K562 (cell line): ENCODE measurements around the gene SPEG. TPM values are rescaled to one million over a fixed set of nuclear protein-coding genes. Genes with fewer than 3 reads are reported as not detected.

Source experiments
- ARNT ChIP-seq, 2 experiments: fragments of 450-650 bp; IDR thresholded peaks; 2 replicates each; pipeline ENCODE4 v1.6.1; 2016; ENCODE audit warnings: mild to moderate bottlenecking in 1 of 2
- BACH1 ChIP-seq: fragments of 200-800 bp; sonication (Bioruptor generic); IDR thresholded peaks from 2 replicates; pipeline ENCODE4 v1.6.1; 2016; ENCODE audit warnings: missing genetic modification characterization, missing compliant biosample characterization
- FOXJ3 ChIP-seq: sonication (generic); formaldehyde crosslinking; IDR thresholded peaks from 2 replicates; pipeline ENCODE4 v1.4.0; 2020; ENCODE audit warnings: mild to moderate bottlenecking, missing genetic modification reagents
- GATA2 ChIP-seq: sonication (generic); formaldehyde crosslinking; IDR thresholded peaks from 2 replicates; pipeline ENCODE4 v1.4.0; 2020; ENCODE audit warnings: mild to moderate bottlenecking, missing genetic modification reagents
- HINFP ChIP-seq: fragments of 450-650 bp; conservative IDR thresholded peaks from 2 replicates; pipeline ENCODE4 v1.6.1; 2016; ENCODE audit warnings: missing genetic modification characterization, low read depth, mild to moderate bottlenecking, control low read depth, missing compliant biosample characterization
- RBM22 ChIP-seq: fragments of 200-400 bp; formaldehyde crosslinking; IDR thresholded peaks from 2 replicates; pipeline ENCODE4 v1.6.1; 2018; ENCODE audit warnings: low read length, low read depth; ENCODE audit not compliant: poor library complexity, severe bottlenecking
- polyA plus RNA-seq, 8 experiments: library from polyadenylated mRNA; depleted of rRNA in 4 of 8; stranded (reverse) in 5 of 8; unstranded in 3 of 8; fragments of >200 nt; fragmentation: Nextera tagmentation in 2 of 8; fragmentation: Illumina TruSeq in 1 of 8; extraction: Ambion mirVana in 2 of 8; extraction: Trizol in 1 of 8; gene quantifications; 2 replicates each; pipeline versions ENCODE4 v1.2.1 to v1.2.3, GENCODE V29; 2011 to 2014; ENCODE audit warnings: inconsistent platforms in 1 of 8, missing spikeins in 1 of 8
- total RNA-seq, 7 experiments: library from RNA; depleted of rRNA in 6 of 7; stranded (reverse); fragments of >200 nt in 6 of 7; fragmentation: Illumina TruSeq in 2 of 7; extraction: Trizol in 2 of 7; gene quantifications; 2 replicates each; pipeline versions ENCODE4 v1.2.1 to v1.2.3, GENCODE V29; 2011 to 2021; ENCODE audit warnings: low replicate concordance in 1 of 7
- TF ChIP-seq, protein P1 (sequence below): fragments of 150-350 bp; IDR thresholded peaks from 2 replicates; pipeline ENCODE4 v1.6.1; 2014; ENCODE audit warnings: low read depth, mild to moderate bottlenecking, low read length, borderline replicate concordance
- TF ChIP-seq, protein P2 (sequence below): fragments of 250-450 bp; sonication (Bioruptor Pico); IDR thresholded peaks from 2 replicates; pipeline ENCODE4 v1.8.0; 2022; ENCODE audit warnings: inconsistent platforms, mild to moderate bottlenecking, moderate library complexity, borderline replicate concordance
- TF ChIP-seq, protein P3 (sequence below): fragments of 450-650 bp; IDR thresholded peaks from 2 replicates; pipeline ENCODE4 v1.6.1; 2016; ENCODE audit warnings: antibody characterized with exemption

Gene SPEG
- total and polyA plus RNA-seq, 9 of the 15 experiments (the other 6 are each of a cell fraction or from before 2014, with no cell fraction given) = 0.49 to 8.7 (median 3.0) TPM

- TF ChIP-seq, protein P1, sequence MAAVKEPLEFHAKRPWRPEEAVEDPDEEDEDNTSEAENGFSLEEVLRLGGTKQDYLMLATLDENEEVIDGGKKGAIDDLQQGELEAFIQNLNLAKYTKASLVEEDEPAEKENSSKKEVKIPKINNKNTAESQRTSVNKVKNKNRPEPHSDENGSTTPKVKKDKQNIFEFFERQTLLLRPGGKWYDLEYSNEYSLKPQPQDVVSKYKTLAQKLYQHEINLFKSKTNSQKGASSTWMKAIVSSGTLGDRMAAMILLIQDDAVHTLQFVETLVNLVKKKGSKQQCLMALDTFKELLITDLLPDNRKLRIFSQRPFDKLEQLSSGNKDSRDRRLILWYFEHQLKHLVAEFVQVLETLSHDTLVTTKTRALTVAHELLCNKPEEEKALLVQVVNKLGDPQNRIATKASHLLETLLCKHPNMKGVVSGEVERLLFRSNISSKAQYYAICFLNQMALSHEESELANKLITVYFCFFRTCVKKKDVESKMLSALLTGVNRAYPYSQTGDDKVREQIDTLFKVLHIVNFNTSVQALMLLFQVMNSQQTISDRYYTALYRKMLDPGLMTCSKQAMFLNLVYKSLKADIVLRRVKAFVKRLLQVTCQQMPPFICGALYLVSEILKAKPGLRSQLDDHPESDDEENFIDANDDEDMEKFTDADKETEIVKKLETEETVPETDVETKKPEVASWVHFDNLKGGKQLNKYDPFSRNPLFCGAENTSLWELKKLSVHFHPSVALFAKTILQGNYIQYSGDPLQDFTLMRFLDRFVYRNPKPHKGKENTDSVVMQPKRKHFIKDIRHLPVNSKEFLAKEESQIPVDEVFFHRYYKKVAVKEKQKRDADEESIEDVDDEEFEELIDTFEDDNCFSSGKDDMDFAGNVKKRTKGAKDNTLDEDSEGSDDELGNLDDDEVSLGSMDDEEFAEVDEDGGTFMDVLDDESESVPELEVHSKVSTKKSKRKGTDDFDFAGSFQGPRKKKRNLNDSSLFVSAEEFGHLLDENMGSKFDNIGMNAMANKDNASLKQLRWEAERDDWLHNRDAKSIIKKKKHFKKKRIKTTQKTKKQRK = no peak
- TF ChIP-seq RBM22 (no peak), ARNT (IDR thresholded peaks at IDR 0.05) (no peak), BACH1 (no peak), GATA2 (CRISPR knock-in tag) (no peak), HINFP (tag) (no peak), FOXJ3 (CRISPR knock-in tag) (no peak)
- TF ChIP-seq, protein P2, sequence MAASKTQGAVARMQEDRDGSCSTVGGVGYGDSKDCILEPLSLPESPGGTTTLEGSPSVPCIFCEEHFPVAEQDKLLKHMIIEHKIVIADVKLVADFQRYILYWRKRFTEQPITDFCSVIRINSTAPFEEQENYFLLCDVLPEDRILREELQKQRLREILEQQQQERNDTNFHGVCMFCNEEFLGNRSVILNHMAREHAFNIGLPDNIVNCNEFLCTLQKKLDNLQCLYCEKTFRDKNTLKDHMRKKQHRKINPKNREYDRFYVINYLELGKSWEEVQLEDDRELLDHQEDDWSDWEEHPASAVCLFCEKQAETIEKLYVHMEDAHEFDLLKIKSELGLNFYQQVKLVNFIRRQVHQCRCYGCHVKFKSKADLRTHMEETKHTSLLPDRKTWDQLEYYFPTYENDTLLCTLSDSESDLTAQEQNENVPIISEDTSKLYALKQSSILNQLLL (CRISPR knock-in tag) = no peak
- TF ChIP-seq, protein P3, sequence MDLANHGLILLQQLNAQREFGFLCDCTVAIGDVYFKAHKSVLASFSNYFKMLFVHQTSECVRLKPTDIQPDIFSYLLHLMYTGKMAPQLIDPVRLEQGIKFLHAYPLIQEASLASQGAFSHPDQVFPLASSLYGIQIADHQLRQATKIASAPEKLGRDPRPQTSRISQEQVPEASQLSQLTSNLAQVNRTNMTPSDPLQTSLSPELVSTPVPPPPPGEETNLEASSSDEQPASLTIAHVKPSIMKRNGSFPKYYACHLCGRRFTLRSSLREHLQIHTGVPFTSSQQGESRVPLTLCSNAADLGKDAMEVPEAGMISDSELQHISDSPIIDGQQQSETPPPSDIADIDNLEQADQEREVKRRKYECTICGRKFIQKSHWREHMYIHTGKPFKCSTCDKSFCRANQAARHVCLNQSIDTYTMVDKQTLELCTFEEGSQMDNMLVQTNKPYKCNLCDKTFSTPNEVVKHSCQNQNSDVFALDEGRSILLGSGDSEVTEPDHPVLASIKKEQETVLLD = no peak
These were observed 24.4 kb downstream of the SPEG start (continued) for GRCh38 chr2:219458996-219459395.
